GM12878 (cell line): ENCODE measurements around the gene DNHD1.

ENCODE experiments used
- BACH1 ChIP-seq: fragments of 450-650 bp; IDR thresholded peaks from 2 replicates; pipeline ENCODE4 v1.6.1; 2017; ENCODE audit warnings: mild to moderate bottlenecking, borderline replicate concordance
- BRCA1 ChIP-seq: IDR thresholded peaks from 2 replicates; pipeline ENCODE4 v1.6.1; 2011; ENCODE audit warnings: low read depth, low read length, improper control_type of control experiment
- CEBPB ChIP-seq, 2 experiments: fragments of 150-350 bp in 1 of 2; IDR thresholded peaks; 2 replicates each; pipeline ENCODE4 v1.6.1; 2012 to 2014; ENCODE audit warnings: low read depth in 2 of 2, low read length in 2 of 2, borderline replicate concordance in 1 of 2, inconsistent platforms in 1 of 2
- CTCF ChIP-seq, 3 experiments: IDR thresholded peaks in 2 of 3; conservative IDR thresholded peaks in 1 of 3; 2 replicates each; pipeline ENCODE4 v1.5.1; 2011; ENCODE audit warnings: low read depth in 3 of 3, low read length in 3 of 3, mild to moderate bottlenecking in 3 of 3, control low read depth in 2 of 3, moderate library complexity in 2 of 3, inconsistent platforms in 1 of 3, mixed read lengths in 1 of 3; ENCODE audit not compliant: control insufficient read depth in 2 of 3, insufficient read depth in 1 of 3; ENCODE audit errors: extremely low read depth in 1 of 3
- HDAC6 ChIP-seq: fragments of 200-600 bp; sonication (generic); IDR thresholded peaks from one replicate; pipeline ENCODE4 v1.8.0; 2017; ENCODE audit warnings: antibody characterized with exemption; ENCODE audit not compliant: unreplicated experiment
- KDM1A ChIP-seq: fragments of 200-600 bp; sonication (generic); IDR thresholded peaks from 2 replicates; pipeline ENCODE4 v1.6.1; 2016; ENCODE audit warnings: borderline replicate concordance
- MXI1 ChIP-seq: fragments of 150-350 bp; IDR thresholded peaks from 2 replicates; pipeline ENCODE4 v1.6.1; 2011; ENCODE audit warnings: low read depth, mild to moderate bottlenecking, inconsistent platforms, low read length, improper control_type of control experiment
- NFIC ChIP-seq: IDR thresholded peaks from 2 replicates; pipeline ENCODE4 v1.6.1; 2012; ENCODE audit warnings: low read depth, mild to moderate bottlenecking, inconsistent platforms, low read length, moderate library complexity
- POLR2A ChIP-seq: IDR thresholded peaks from 2 replicates; pipeline ENCODE4 v1.6.1; 2011; ENCODE audit warnings: low read depth, mild to moderate bottlenecking, low read length
- PRDM15 ChIP-seq: fragments of 450-650 bp; formaldehyde crosslinking; IDR thresholded peaks from 2 replicates; pipeline ENCODE4 v1.4.0; 2020; ENCODE audit warnings: mild to moderate bottlenecking, moderate library complexity
- RCOR1 ChIP-seq: conservative IDR thresholded peaks from 2 replicates; pipeline ENCODE4 v1.6.1; 2012; ENCODE audit warnings: low read depth, low read length, improper control_type of control experiment
- TARDBP ChIP-seq: IDR thresholded peaks from 2 replicates; pipeline ENCODE4 v1.6.1; 2016; ENCODE audit warnings: borderline replicate concordance
- YY1 ChIP-seq: IDR thresholded peaks from 2 replicates; pipeline ENCODE4 v1.6.1; 2011; ENCODE audit warnings: low read depth, mild to moderate bottlenecking, low read length
- ZNF592 ChIP-seq: fragments of 450-650 bp; IDR thresholded peaks from 2 replicates; pipeline ENCODE4 v1.6.1; 2017; ENCODE audit warnings: mild to moderate bottlenecking, moderate library complexity

- TF ChIP-seq CTCF (IDR thresholded peaks at IDR 0.05 in 2 of 3, conservative IDR thresholded peaks at IDR 0.05 in 1 of 3; ENCODE audit: control insufficient read depth in 2 of 3, extremely low read depth in 1 of 3, insufficient read depth in 1 of 3, low read depth in 3 of 3, low read length in 3 of 3) (no peak), CEBPB (IDR thresholded peaks at IDR 0.05; ENCODE audit: borderline replicate concordance in 1 of 2, low read depth in 2 of 2, low read length in 2 of 2) (no peak), HDAC6 (no peak), BRCA1 (no peak), ZNF592 (no peak), POLR2A (no peak), MXI1 (no peak), TARDBP (no peak), PRDM15 (CRISPR knock-in tag) (no peak), YY1 (no peak), KDM1A (no peak), BACH1 (no peak), NFIC (no peak), RCOR1 (no peak)
Observed at GRCh38 chr11:6523253-6523652, 26.2 kb downstream of the DNHD1 start.
